A549 (cell line): Measurements from ENCODE around the gene RAI14.
"Not testable (repeated sequence)": the region's sequence is repeated elsewhere in the genome, so short reads cannot be mapped to it uniquely, and the experiment has no call there.

Experiments used
- CEBPB ChIP-seq, 2 experiments: fragments of >200 bp in 1 of 2; sonication (Bioruptor Twin) in 1 of 2; formaldehyde crosslinking in 1 of 2; IDR thresholded peaks; 2 replicates each; pipeline ENCODE4 v1.6.1; 2012 to 2016
- RAD21 ChIP-seq, 2 experiments: fragments of >200 bp in 1 of 2; sonication (Bioruptor Twin) in 1 of 2; formaldehyde crosslinking in 1 of 2; IDR thresholded peaks in 1 of 2; conservative IDR thresholded peaks in 1 of 2; 2 replicates in 1 of 2; 3 replicates in 1 of 2; pipeline ENCODE4 v1.6.1; 2012 to 2018; ENCODE audit warnings: inconsistent platforms in 1 of 2
- TF ChIP-seq, protein P1 (sequence below): fragments of 150-350 bp; IDR thresholded peaks from 2 replicates; pipeline ENCODE4 v1.6.1; 2014; ENCODE audit warnings: low read depth, mild to moderate bottlenecking, low read length
- TF ChIP-seq, protein P2 (sequence below): fragments of >200 bp; sonication (Bioruptor Twin); formaldehyde crosslinking; IDR thresholded peaks from 3 replicates; pipeline ENCODE4 v1.5.1; 2016
- TF ChIP-seq, protein P3 (sequence below): IDR thresholded peaks from 2 replicates; pipeline ENCODE4 v1.6.1; 2012; ENCODE audit warnings: low read depth, borderline replicate concordance

DNA sequence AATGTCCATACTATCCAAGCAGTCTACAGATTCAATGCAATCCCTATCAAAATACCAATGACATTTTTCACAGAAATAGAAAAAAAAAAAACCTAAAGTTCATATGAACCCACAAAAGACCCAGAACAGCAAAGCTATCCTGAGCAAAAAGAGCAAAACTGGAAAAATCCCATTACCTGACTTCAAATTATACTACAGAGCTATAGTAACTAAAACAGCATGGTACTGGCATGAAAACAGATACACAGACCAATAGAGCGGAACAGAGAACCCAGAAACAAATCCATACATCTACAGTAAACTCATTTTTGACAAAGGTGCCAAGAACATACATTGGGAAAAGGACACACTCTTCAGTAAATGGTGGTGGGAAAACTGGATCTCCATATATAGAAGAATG is 118.5 kb downstream of the RAI14 start:
- TF ChIP-seq, protein P1, sequence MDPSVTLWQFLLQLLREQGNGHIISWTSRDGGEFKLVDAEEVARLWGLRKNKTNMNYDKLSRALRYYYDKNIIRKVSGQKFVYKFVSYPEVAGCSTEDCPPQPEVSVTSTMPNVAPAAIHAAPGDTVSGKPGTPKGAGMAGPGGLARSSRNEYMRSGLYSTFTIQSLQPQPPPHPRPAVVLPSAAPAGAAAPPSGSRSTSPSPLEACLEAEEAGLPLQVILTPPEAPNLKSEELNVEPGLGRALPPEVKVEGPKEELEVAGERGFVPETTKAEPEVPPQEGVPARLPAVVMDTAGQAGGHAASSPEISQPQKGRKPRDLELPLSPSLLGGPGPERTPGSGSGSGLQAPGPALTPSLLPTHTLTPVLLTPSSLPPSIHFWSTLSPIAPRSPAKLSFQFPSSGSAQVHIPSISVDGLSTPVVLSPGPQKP, result not testable (repeated sequence)
- TF ChIP-seq, protein P2, sequence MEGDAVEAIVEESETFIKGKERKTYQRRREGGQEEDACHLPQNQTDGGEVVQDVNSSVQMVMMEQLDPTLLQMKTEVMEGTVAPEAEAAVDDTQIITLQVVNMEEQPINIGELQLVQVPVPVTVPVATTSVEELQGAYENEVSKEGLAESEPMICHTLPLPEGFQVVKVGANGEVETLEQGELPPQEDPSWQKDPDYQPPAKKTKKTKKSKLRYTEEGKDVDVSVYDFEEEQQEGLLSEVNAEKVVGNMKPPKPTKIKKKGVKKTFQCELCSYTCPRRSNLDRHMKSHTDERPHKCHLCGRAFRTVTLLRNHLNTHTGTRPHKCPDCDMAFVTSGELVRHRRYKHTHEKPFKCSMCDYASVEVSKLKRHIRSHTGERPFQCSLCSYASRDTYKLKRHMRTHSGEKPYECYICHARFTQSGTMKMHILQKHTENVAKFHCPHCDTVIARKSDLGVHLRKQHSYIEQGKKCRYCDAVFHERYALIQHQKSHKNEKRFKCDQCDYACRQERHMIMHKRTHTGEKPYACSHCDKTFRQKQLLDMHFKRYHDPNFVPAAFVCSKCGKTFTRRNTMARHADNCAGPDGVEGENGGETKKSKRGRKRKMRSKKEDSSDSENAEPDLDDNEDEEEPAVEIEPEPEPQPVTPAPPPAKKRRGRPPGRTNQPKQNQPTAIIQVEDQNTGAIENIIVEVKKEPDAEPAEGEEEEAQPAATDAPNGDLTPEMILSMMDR, result not testable (repeated sequence)
- TF ChIP-seq, protein P3, sequence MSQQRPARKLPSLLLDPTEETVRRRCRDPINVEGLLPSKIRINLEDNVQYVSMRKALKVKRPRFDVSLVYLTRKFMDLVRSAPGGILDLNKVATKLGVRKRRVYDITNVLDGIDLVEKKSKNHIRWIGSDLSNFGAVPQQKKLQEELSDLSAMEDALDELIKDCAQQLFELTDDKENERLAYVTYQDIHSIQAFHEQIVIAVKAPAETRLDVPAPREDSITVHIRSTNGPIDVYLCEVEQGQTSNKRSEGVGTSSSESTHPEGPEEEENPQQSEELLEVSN, result not testable (repeated sequence)
- TF ChIP-seq CEBPB (IDR thresholded peaks at IDR 0.05); RAD21 (conservative IDR thresholded peaks at IDR 0.05 in 1 of 2, IDR thresholded peaks at IDR 0.05 in 1 of 2): not testable (repeated sequence)
